ENCODE measurements around the gene CD2.

Gene CD2

GRCh38 chr1:116732726-116733125 lies 21.5 kb upstream of the CD2 start:
- DNase-seq: no peak

GRCh38 chr1:116733476-116734365 lies 20.5 kb upstream of the CD2 start:
- no peak for DNase-seq

DNA sequence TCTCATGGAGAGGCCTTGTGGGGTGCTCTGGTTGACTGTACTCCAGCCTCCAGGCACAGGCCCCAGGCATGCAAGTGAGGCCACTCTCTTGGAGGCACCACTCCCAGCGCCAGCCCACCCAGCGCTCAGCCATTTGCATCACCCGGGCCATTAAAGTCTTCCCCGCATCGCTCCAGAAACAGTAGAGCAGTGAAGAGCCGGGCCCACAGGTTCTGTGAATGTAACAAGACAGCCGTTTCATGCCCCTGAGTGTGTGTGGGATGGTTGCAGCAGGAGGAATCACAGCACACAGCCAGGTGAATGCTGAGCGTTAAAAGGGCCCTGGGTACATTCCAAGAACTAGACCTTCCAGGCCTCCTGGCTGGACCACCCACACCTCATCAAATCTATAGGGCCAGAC lies 19.0 kb upstream of the CD2 start:
- no peak for DNase-seq

DNA sequence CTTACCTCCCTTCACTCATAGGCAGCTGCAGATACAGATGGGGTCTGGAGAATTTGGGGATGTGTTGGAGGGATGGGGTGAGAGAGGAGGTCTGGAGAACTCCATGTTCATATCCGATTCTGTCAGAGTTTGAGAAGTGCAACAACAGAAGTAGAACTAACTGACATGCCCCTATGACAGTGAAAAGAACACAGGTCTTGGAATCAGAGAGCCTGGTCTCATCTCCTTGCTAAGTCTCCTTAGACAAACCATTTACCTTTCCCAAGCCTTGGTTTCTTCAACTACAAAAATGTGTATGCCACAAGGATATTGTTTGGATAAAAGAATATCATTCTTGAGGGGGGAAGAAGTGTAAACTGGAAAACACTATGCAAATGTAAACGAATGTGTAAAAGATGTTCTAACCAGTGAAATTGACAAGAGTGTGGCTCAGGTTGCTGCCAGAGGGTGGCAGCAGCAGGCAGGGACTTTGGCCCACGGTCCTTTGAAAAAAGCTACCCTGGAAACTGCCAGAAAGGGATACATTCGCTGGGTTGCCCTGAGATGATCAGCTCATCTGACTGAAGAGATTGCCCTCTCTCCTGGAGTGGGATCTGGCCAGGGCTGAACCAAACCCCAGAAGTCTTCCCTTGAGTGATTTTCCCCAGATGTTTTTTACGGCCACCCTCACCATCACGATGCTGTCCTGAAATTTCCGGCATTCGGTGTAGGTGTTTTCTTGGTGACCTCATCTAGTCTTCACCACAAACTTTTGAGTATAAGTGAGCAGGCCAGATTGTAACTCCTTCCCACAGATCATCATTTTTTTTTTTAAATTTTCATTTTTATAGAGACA lies 17.0 kb upstream of the CD2 start:
- peak; percentile 68 to 78 for DNase-seq

- peak; percentile 62 to 63 for DNase-seq
These were observed 16.3 kb upstream of the CD2 start for GRCh38 chr1:116737855-116738321.

DNA sequence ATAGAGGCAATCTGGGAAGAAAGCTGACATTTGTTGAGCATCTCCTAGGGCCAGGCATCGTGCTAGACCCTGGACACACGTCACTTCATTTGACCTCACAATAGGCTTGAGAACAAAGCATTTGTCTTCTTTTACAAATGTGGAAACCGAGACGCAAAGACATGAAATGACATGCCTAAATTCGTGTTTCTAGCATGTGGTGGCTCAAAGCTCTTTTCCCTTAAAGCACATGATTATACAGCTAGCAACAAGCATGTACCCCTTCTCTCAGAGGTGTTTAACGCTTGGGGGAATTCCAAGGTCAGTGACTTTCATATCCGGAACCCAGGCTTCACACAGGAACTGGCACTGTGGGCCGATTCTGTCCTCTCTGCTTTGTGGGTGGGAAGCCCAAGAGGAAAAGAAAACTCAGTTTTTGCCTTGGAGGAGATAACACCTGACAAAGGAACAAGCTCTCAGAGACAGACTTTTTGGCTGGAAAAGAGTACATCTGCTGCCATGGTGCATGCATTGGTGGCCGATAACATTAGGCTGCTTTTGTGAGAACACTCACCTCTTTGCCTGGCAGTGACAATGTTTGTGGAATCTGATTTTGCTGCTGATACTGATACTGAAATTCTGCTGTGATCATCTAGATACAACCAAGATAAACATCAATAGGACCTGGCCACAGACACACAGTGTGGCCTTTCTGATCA lies 15.4 kb upstream of the CD2 start:
- peak; percentile 64 to 73 for DNase-seq

DNA sequence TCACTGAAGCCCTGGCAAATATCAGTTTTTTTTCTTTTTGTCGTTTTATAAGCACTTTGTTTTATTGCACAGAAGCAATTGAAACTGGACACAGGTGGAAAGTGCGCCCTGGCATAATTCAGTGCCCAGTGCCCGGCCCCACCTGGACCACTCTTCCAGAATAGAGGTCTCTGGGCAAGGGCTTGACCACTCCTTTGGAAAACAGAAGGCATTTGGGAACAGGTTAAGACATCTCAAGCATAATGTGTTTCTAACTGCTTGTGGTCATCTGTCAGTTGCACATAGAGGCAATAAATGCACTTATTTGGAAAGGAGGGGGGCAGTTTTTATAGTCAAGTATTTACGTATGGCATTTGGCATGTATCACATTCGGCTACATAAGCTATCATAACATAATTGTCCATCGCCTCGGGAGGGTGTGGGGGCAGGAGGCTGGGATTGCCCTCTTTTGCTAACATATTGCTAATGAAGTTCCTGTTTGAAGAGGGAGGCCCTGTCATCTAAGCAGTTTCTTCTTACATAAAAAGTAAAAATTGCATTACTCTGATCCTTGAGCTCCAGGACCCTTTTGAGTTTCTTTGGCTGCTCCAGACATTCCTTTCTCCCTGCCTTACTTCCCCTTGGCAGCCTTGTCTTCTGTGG lies 14.7 kb upstream of the CD2 start:
- no peak for DNase-seq

GRCh38 chr1:116740296-116740695 lies 13.9 kb upstream of the CD2 start:
- DNase-seq: no peak

GRCh38 chr1:116740746-116741145 lies 13.5 kb upstream of the CD2 start:
- DNase-seq: no peak

GRCh38 chr1:116741836-116742565 lies 12.2 kb upstream of the CD2 start:
- DNase-seq: no peak

GRCh38 chr1:116743535-116743934 lies 10.7 kb upstream of the CD2 start:
- DNase-seq: no peak

DNA sequence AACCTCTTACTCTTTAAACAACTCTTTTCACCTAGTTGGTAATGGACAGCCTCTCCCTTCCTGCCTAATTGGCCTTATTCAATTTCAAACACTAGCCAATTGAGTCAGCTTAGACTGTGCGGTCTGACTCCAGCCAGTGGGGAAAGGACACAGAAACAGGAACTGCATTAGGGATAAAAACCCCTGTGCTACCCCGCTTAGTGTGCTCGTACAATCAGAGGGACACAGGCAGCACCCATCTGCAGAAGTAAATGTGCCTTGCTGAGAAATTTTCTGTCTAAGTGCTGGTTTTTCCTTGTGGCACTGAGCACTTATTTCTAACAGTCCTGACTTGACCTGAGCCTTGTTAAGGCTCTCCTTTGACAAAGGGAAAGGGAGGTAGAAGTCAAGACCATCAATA lies 6.0 kb upstream of the CD2 start:
- DNase-seq: no peak

GRCh38 chr1:116751146-116751545 lies 3.1 kb upstream of the CD2 start:
- peak; percentile 23 to 39 for DNase-seq

DNA sequence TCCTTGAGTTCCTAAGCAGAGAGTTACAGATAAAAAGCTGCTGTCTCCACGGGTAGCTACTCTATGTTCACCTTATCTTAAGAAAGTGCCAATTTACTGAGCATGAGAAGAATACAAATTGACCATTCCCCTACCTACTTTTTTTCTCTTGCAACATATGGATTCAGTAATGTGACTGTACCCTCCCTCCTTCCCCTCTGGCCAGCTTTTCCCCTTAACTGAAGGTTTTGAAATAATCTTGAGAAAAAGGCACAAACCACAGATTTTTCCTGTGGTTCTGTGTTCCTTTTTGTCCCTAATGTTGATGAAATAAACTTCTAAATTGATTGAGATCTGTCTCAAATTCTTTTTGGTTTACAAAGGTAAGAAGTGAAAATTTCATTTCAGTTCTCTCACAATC lies 2.6 kb upstream of the CD2 start:
- no peak for DNase-seq

GRCh38 chr1:116753312-116753711 lies 918 bp upstream of the CD2 start:
- DNase-seq: no peak

DNA sequence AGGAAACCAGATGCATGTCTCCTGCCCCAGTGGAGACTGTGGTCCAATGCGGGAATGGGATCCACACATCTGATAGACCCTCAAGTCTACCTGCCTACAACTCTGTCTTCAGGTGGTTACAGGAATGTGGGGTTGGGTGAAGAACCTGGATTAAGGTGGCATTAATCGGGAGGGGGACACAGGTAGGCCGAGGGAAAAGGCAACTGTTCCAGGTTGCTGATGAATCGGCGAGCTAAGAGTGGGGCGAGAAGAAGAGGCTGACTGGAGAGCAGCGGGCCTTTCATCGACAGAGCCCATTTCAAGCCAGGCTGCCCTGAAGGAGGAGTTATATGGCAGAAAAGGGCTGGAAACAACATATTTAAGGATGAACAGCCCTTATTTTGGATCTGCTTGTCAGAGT lies 836 bp downstream of the CD2 start:
- peak; percentile 30 to 47 for DNase-seq

GRCh38 chr1:116755681-116756080 lies 1.5 kb downstream of the CD2 start:
- peak in 1 of 2 experiments; percentile 29 for DNase-seq

DNA sequence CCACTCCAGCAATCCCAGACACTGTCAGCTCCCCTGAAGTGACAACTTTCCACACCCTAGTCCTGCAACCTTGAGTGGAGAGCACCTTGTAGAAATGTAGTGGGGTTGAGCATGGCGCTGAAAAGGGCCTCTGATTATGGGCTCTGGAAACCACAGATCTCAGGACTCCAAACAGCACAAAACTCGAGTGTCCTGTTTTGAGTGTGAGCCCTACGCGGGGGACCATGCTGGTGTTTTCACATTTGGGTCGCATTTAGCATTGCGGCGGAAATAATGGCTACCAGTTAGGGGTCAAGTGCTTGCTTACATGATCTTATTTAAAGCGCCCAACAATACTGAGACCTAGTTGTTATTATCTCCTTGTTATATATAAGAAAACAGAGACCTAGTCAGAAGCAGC lies 1.9 kb downstream of the CD2 start:
- peak; percentile 53 to 60 for DNase-seq

DNA sequence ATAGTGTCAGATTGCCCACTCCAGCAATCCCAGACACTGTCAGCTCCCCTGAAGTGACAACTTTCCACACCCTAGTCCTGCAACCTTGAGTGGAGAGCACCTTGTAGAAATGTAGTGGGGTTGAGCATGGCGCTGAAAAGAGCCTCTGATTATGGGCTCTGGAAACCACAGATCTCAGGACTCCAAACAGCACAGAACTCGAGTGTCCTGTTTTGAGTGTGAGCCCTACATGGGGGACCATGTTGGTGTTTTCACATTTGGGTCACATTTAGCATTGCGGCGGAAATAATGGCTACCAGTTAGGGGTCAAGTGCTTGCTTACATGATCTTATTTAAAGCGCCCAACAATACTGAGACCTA lies 4.2 kb downstream of the CD2 start:
- peak; percentile 29 to 48 for DNase-seq

DNA sequence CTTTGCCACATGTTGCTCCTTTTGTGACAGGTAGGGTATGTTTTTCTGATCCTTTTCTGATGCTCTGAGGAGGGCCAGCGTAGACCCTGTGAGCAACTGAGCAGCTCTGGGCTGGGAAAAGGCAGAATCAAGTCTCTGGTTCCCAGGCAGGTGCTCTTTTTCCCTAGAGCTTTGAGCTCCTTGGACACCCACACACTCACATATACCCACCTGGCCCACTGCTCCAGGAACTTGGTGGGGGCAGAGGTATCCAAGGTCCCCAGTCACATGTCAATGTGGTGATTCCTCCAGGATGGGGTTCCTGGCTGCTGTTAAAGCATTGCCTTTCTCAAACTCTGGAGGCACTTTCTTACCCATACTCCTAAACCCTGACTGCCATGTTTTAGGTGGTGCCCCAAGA lies 5.4 kb downstream of the CD2 start:
- peak; percentile 26 to 44 for DNase-seq

- peak; percentile 34 to 41 for DNase-seq
These were observed 6.3 kb downstream of the CD2 start for GRCh38 chr1:116760487-116760886.
